Fibroblast of lung (primary cell): Measurements from ENCODE around the gene TMEM37. TPM values are rescaled to one million over a fixed set of nuclear protein-coding genes. Genes with fewer than 3 reads are reported as not detected.

ENCODE experiments used
- DNase-seq, 2 donors: peaks; one replicate each; pipeline versions ENCODE4 v3.0.0 to v3.0.0-alpha.2; 2010; ENCODE audit warnings: low read depth in 2 of 2
- H2AFZ ChIP-seq: 2 replicates; pipeline ENCODE4 v1.5.1; 2012; ENCODE audit warnings: low read length, control low read depth, inconsistent platforms
- H3K27ac ChIP-seq: 2 replicates; pipeline ENCODE4 v1.5.1; 2011; ENCODE audit warnings: low read length, control low read depth; ENCODE audit not compliant: insufficient read depth
- H3K27me3 ChIP-seq: 2 replicates; pipeline ENCODE4 v1.5.1; 2011; ENCODE audit warnings: mild to moderate bottlenecking, low read length; ENCODE audit not compliant: control insufficient read depth, insufficient read depth
- H3K36me3 ChIP-seq: 2 replicates; pipeline ENCODE4 v1.5.1; 2011; ENCODE audit warnings: low read length; ENCODE audit not compliant: control insufficient read depth, insufficient read depth
- H3K4me1 ChIP-seq: 2 replicates; pipeline ENCODE4 v1.5.1; 2011; ENCODE audit warnings: low read length; ENCODE audit not compliant: control insufficient read depth, insufficient read depth; ENCODE audit errors: extremely low read depth
- H3K4me2 ChIP-seq: 2 replicates; pipeline ENCODE4 v1.5.1; 2011; ENCODE audit warnings: low read length, control low read depth; ENCODE audit not compliant: insufficient read depth; ENCODE audit errors: extremely low read depth
- H3K4me3 ChIP-seq, 4 experiments: fragments of 200-600 bp in 1 of 4; sonication (generic) in 1 of 4; replicated peaks in 1 of 4; 2 replicates each; pipeline ENCODE4 v1.5.1; 2011 to 2016; ENCODE audit warnings: low read length in 4 of 4, low read depth in 3 of 4, mild to moderate bottlenecking in 3 of 4, control low read depth in 2 of 4, inconsistent platforms in 1 of 4, mixed read lengths in 1 of 4; ENCODE audit not compliant: insufficient read depth in 1 of 4; ENCODE audit errors: control extremely low read depth in 1 of 4
- H3K79me2 ChIP-seq: 2 replicates; pipeline ENCODE4 v1.5.1; 2012; ENCODE audit warnings: mild to moderate bottlenecking, low read length, inconsistent platforms; ENCODE audit not compliant: control insufficient read depth, insufficient read depth
- H3K9ac ChIP-seq: 2 replicates; pipeline ENCODE4 v1.5.1; 2011; ENCODE audit warnings: mild to moderate bottlenecking, low read length, control low read depth; ENCODE audit not compliant: insufficient read depth
- H3K9me3 ChIP-seq: 2 replicates; pipeline ENCODE4 v1.5.1; 2012; ENCODE audit warnings: low read depth, low read length; ENCODE audit not compliant: control insufficient read depth, insufficient read depth
- H4K20me1 ChIP-seq: 2 replicates; pipeline ENCODE4 v1.5.1; 2011; ENCODE audit warnings: low read length; ENCODE audit not compliant: control insufficient read depth, insufficient read depth; ENCODE audit errors: extremely low read depth
- EZH2 ChIP-seq: IDR thresholded peaks from 2 replicates; pipeline ENCODE4 v1.5.1; 2012; ENCODE audit warnings: low read length, control low read depth, mild to moderate bottlenecking; ENCODE audit errors: missing control alignments
- polyA plus RNA-seq, 2 donors: library from polyadenylated mRNA; depleted of rRNA in 1 of 2; stranded (reverse) in 1 of 2; unstranded in 1 of 2; fragments of >200 nt; gene quantifications; 2 replicates each; pipeline ENCODE4 v1.2.1, GENCODE V29; 2011 to 2012; ENCODE audit warnings: missing spikeins in 1 of 2
- total RNA-seq: library from RNA; depleted of rRNA; stranded (reverse); fragments of >200 nt; gene quantifications from 2 replicates; pipeline ENCODE4 v1.2.1, GENCODE V29; 2014
- TF ChIP-seq, protein P1 (sequence below), 2 donors: IDR thresholded peaks in 1 of 2; conservative IDR thresholded peaks in 1 of 2; 1 replicate in 1 of 2; 2 replicates in 1 of 2; pipeline ENCODE4 v1.5.1; 2011 to 2012; ENCODE audit warnings: low read length in 2 of 2, control low read depth in 1 of 2, inconsistent platforms in 1 of 2, low read depth in 1 of 2, mild to moderate bottlenecking in 1 of 2

TMEM37 gene
- total and polyA plus RNA-seq, 2 donors (not counting 1 experiment from before 2014, with no cell fraction given): 0.50 to 0.99 TPM

DNA sequence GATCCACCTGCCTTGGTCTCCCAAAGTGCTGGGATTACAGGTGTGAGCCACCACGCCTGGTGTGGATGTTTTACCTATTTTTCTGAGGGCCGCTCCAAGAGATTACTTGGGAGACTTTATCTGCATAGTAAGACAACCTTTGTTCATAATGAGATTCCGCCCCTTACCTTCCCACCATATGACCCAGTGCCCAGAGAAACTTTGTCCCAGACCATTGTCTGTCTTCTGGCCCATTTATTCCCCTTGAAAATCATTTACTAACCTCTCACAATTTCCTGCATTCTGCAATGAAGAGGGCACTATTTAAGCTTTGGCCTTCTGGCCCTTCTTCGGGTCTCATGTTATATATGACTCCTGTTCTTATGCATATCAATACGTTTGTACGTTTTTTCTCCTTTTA lies 13.7 kb upstream of the TMEM37 start:
- Histone ChIP-seq H3K27ac (no peak overlapping the region), H3K9ac (no peak overlapping the region), H2AFZ (no peak overlapping the region), H3K9me3 (no peaks in the 10 kb centered on the region), H3K4me2 (no peak overlapping the region), H4K20me1 (no peaks in the 10 kb centered on the region), H3K36me3 (no peaks in the 10 kb centered on the region), H3K4me3 (no peak overlapping the region), H3K79me2 (no peaks in the 10 kb centered on the region), H3K4me1 (no peaks in the 10 kb centered on the region), H3K27me3 (peaks cover 7% of the 10 kb centered on the region)
- TF ChIP-seq, protein P1, sequence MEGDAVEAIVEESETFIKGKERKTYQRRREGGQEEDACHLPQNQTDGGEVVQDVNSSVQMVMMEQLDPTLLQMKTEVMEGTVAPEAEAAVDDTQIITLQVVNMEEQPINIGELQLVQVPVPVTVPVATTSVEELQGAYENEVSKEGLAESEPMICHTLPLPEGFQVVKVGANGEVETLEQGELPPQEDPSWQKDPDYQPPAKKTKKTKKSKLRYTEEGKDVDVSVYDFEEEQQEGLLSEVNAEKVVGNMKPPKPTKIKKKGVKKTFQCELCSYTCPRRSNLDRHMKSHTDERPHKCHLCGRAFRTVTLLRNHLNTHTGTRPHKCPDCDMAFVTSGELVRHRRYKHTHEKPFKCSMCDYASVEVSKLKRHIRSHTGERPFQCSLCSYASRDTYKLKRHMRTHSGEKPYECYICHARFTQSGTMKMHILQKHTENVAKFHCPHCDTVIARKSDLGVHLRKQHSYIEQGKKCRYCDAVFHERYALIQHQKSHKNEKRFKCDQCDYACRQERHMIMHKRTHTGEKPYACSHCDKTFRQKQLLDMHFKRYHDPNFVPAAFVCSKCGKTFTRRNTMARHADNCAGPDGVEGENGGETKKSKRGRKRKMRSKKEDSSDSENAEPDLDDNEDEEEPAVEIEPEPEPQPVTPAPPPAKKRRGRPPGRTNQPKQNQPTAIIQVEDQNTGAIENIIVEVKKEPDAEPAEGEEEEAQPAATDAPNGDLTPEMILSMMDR (conservative IDR thresholded peaks at IDR 0.05 in 1 of 2, IDR thresholded peaks at IDR 0.05 in 1 of 2; ENCODE audit: low read depth in 1 of 2, low read length in 2 of 2): no peak
- no peak for TF ChIP-seq EZH2
- DNase-seq: no peak

DNA sequence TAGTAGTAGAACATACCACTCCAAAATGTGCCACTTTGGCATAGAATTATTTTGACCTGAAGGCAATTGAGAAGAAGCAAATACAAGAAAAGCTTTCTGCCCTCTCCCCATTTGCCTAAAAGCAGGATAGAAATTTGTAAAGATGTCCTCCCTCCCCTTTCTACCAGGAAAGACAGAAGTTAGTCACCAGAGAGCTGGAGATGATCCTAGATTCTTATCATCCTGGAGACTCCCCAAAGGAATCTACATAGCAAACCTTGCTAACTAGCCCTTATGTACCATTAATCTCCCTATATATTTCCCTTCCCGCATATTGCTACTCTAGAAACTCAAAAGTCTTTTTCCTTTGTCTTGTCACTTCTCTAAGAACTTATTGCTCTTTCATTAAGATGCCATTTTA lies 12.6 kb upstream of the TMEM37 start:
- Histone ChIP-seq H3K4me1 (no peaks in the 10 kb centered on the region), H3K9me3 (no peaks in the 10 kb centered on the region), H3K36me3 (no peaks in the 10 kb centered on the region), H4K20me1 (no peaks in the 10 kb centered on the region), H2AFZ (no peak overlapping the region), H3K4me3 (no peak overlapping the region), H3K27ac (no peak overlapping the region), H3K4me2 (no peak overlapping the region), H3K27me3 (peaks cover 11% of the 10 kb centered on the region), H3K79me2 (no peaks in the 10 kb centered on the region), H3K9ac (no peak overlapping the region)
- TF ChIP-seq, protein P1 (conservative IDR thresholded peaks at IDR 0.05 in 1 of 2, IDR thresholded peaks at IDR 0.05 in 1 of 2; ENCODE audit: low read depth in 1 of 2, low read length in 2 of 2): no peak
- TF ChIP-seq EZH2: no peak
- DNase-seq: peak in 1 of 2 donors; percentile 10

DNA sequence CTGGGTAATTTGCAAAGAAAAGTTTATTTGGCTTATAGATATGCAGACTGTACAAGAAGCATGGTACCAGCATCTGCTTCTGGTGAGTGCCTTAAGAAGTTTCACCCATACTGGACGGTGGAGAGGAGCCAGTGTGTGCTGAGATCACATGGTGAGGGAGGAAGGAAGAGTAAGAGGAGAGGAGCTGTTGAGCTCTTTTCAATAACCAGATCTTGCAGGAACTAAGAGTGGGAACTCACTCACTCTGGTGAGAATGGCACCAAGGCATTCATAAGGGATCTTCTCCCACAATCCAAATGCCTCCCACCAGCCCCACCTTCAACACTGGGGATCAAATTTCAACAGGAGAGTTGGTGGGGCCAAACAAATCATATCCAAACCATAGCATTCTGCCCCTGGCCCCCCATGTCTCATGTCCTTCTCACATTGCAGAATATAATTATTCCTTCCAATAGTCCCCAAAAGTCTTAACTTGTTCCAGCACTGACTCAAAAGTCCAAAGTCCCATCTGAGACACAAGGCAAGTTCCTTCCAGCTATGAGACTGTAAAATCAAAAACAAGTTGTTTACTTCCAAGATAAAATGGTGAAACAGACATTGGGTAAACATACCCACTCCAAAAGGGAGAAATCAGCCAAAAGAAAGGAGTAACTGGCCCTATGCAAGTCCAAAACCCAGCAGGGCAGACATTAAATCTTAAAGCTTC lies 11.7 kb upstream of the TMEM37 start:
- Histone ChIP-seq H3K27me3 (peaks cover 15% of the 10 kb centered on the region), H3K9ac (no peak overlapping the region), H2AFZ (no peak overlapping the region), H3K36me3 (no peaks in the 10 kb centered on the region), H3K27ac (no peak overlapping the region), H4K20me1 (no peaks in the 10 kb centered on the region), H3K79me2 (no peaks in the 10 kb centered on the region), H3K4me1 (no peaks in the 10 kb centered on the region), H3K4me3 (no peak overlapping the region), H3K4me2 (no peak overlapping the region), H3K9me3 (no peaks in the 10 kb centered on the region)
- no peak for DNase-seq
- no peak for TF ChIP-seq EZH2
- TF ChIP-seq, protein P1 (conservative IDR thresholded peaks at IDR 0.05 in 1 of 2, IDR thresholded peaks at IDR 0.05 in 1 of 2; ENCODE audit: low read depth in 1 of 2, low read length in 2 of 2): no peak
